Tibial artery (tissue), 4 donors: Measurements from ENCODE around the gene UNC79.

ENCODE experiments used
- DNase-seq, 2 donors: peaks; one replicate each; pipeline ENCODE4 v3.0.0-alpha.2; 2019
- H3K27ac ChIP-seq, 2 donors: fragments of 200-600 bp; sonication (generic) in 1 of 2; 1 replicate in 1 of 2; 2 replicates in 1 of 2; pipeline ENCODE4 v1.5.1; 2018 to 2019; ENCODE audit warnings: mild to moderate bottlenecking in 1 of 2
- H3K27me3 ChIP-seq, 2 donors: fragments of 200-600 bp; sonication (generic) in 1 of 2; one replicate each; pipeline versions ENCODE4 v1.5.1 to v1.6.0; 2016 to 2019
- H3K36me3 ChIP-seq, 3 donors: fragments of 200-600 bp; sonication (generic) in 2 of 3; one replicate each; pipeline ENCODE4 v1.5.1; 2016 to 2019; ENCODE audit warnings: mild to moderate bottlenecking in 2 of 3
- H3K4me1 ChIP-seq, 4 donors: fragments of 200-600 bp; sonication (generic) in 2 of 4; 1 replicate in 3 of 4; 2 replicates in 1 of 4; pipeline ENCODE4 v1.5.1; 2016 to 2019
- H3K4me3 ChIP-seq, 2 donors: fragments of 200-600 bp; sonication (generic) in 1 of 2; 1 replicate in 1 of 2; 2 replicates in 1 of 2; pipeline ENCODE4 v1.5.1; 2018 to 2019; ENCODE audit warnings: mild to moderate bottlenecking in 2 of 2
- H3K9me3 ChIP-seq, 3 donors: fragments of 200-600 bp; sonication (generic) in 1 of 3; one replicate each; pipeline ENCODE4 v1.5.1; 2016 to 2019
- CTCF ChIP-seq, 2 experiments: fragments of 200-600 bp in 1 of 2; fragments of 450-650 bp in 1 of 2; IDR thresholded peaks; one replicate each; pipeline ENCODE4 v1.5.1; 2017 to 2019; ENCODE audit warnings: antibody characterized with exemption in 2 of 2, mild to moderate bottlenecking in 1 of 2, moderate library complexity in 1 of 2
- intact Hi-C: fragments of 100-400 bp; cut with DNase I; formaldehyde crosslinking; loops from one replicate; pipeline ENCODE4 v1.15.0; 2023; ENCODE audit warnings: low total_unique reads

UNC79 gene

GRCh38 chr14:93742761-93743160 lies 312.0 kb downstream of the UNC79 start:
- H3K27ac ChIP-seq, result no peak overlapping the region
- no peaks in the 10 kb centered on the region for H3K27me3 ChIP-seq
- H3K4me3 ChIP-seq, result no peak overlapping the region
- DNase-seq, result no peak
- no peaks in the 10 kb centered on the region for H3K36me3 ChIP-seq
- intact Hi-C loops, result no loop called here
- H3K9me3 ChIP-seq, result no peaks in the 10 kb centered on the region
- no peak for TF ChIP-seq CTCF (IDR thresholded peaks at IDR 0.05)
- H3K4me1 ChIP-seq, result no peaks in the 10 kb centered on the region

- Histone ChIP-seq H3K9me3 (no peaks in the 10 kb centered on the region), H3K27ac (no peak overlapping the region), H3K27me3 (no peaks in the 10 kb centered on the region), H3K36me3 (no peaks in the 10 kb centered on the region), H3K4me3 (no peak overlapping the region), H3K4me1 (no peaks in the 10 kb centered on the region)
- no peak for DNase-seq
- no peak for TF ChIP-seq CTCF (IDR thresholded peaks at IDR 0.05)
- intact Hi-C loops, result no loop called here
These were observed 312.7 kb downstream of the UNC79 start for GRCh38 chr14:93743270-93744060.

GRCh38 chr14:93744176-93744575 lies 313.4 kb downstream of the UNC79 start:
- DNase-seq, result no peak
- H3K4me1 ChIP-seq, result no peaks in the 10 kb centered on the region
- TF ChIP-seq CTCF (IDR thresholded peaks at IDR 0.05), result no peak
- H3K27ac ChIP-seq, result no peak overlapping the region
- H3K9me3 ChIP-seq, result no peaks in the 10 kb centered on the region
- H3K4me3 ChIP-seq, result no peak overlapping the region
- no peaks in the 10 kb centered on the region for H3K36me3 ChIP-seq
- H3K27me3 ChIP-seq, result no peaks in the 10 kb centered on the region
- intact Hi-C loops, result no loop called here

GRCh38 chr14:93744876-93745275 lies 314.1 kb downstream of the UNC79 start:
- no peak for TF ChIP-seq CTCF (IDR thresholded peaks at IDR 0.05)
- no peak overlapping the region for H3K27ac ChIP-seq
- no peaks in the 10 kb centered on the region for H3K9me3 ChIP-seq
- no peaks in the 10 kb centered on the region for H3K27me3 ChIP-seq
- no peaks in the 10 kb centered on the region for H3K36me3 ChIP-seq
- H3K4me1 ChIP-seq, result no peaks in the 10 kb centered on the region
- no peak for DNase-seq
- no peak overlapping the region for H3K4me3 ChIP-seq
- intact Hi-C loops, result no loop called here

- Histone ChIP-seq H3K4me3 (no peak overlapping the region), H3K27ac (no peak overlapping the region), H3K9me3 (no peaks in the 10 kb centered on the region), H3K27me3 (no peaks in the 10 kb centered on the region), H3K36me3 (no peaks in the 10 kb centered on the region), H3K4me1 (no peaks in the 10 kb centered on the region)
- TF ChIP-seq CTCF (IDR thresholded peaks at IDR 0.05), result no peak
- no peak for DNase-seq
- intact Hi-C loops, result no loop called here
These were observed 315.0 kb downstream of the UNC79 start for GRCh38 chr14:93745603-93746273.
